Endothelial cell of umbilical vein (primary cell): Measurements from ENCODE around the gene BCOR. TPM values are rescaled to one million over a fixed set of nuclear protein-coding genes. Genes with fewer than 3 reads are reported as not detected.

Experiments
- BruUV-seq: library from RNA; stranded (reverse); fragments of 400-500 nt; replicated peaks from 2 replicates; lab custom pipeline; 2021; lab: Mats Ljungman, UMichigan
- CTCF ChIA-PET: fragments of 300-600, 350-600 bp; sonication (Branson Sonifier 250); formaldehyde crosslinking; loops from one replicate; lab custom pipeline; 2021; ENCODE audit warnings: antibody characterized with exemption, inconsistent platforms; lab: Charles Lee
- POLR2A ChIA-PET: fragments of 300-600, 350-600 bp; sonication (Branson Sonifier 250); formaldehyde crosslinking; loops from one replicate; lab custom pipeline; 2021; ENCODE audit warnings: antibody characterized with exemption, inconsistent platforms; lab: Charles Lee
- DNase-seq: peaks from one replicate; pipeline ENCODE4 v3.0.0-alpha.2; 2011; ENCODE audit warnings: low read depth, low spot score
- FAIRE-seq: peaks from 2 replicates; lab custom pipeline; 2011; peaks lifted over from hg19 to GRCh38; lab: Jason Lieb, UNC
- H2AFZ ChIP-seq: 2 replicates; pipeline ENCODE4 v1.6.0; 2012; ENCODE audit warnings: low read depth, low read length, control low read depth, inconsistent platforms
- H3K27ac ChIP-seq: 2 replicates; pipeline ENCODE4 v1.5.1; 2011; ENCODE audit warnings: low read depth, mild to moderate bottlenecking, control low read depth, low read length, moderate library complexity; ENCODE audit not compliant: insufficient read depth
- H3K27me3 ChIP-seq, 2 experiments: 2 replicates each; pipeline versions ENCODE4 v1.6.0 to v1.6.1; 2011; ENCODE audit warnings: low read length in 2 of 2, mixed read lengths in 1 of 2; ENCODE audit not compliant: control insufficient read depth in 2 of 2, insufficient read depth in 2 of 2
- H3K36me3 ChIP-seq, 2 experiments: 2 replicates in 1 of 2; 3 replicates in 1 of 2; pipeline ENCODE4 v1.5.1; 2011; ENCODE audit warnings: low read length in 2 of 2, mild to moderate bottlenecking in 1 of 2, moderate library complexity in 1 of 2; ENCODE audit not compliant: control insufficient read depth in 2 of 2, insufficient read depth in 2 of 2; ENCODE audit errors: extremely low read depth in 1 of 2
- H3K4me1 ChIP-seq: 3 replicates; pipeline ENCODE4 v1.5.1; 2011; ENCODE audit warnings: mild to moderate bottlenecking, low read length; ENCODE audit not compliant: control insufficient read depth, insufficient read depth; ENCODE audit errors: extremely low read depth
- H3K4me2 ChIP-seq: 2 replicates; pipeline ENCODE4 v1.6.1; 2011; ENCODE audit warnings: low read length, control low read depth, mixed read lengths; ENCODE audit not compliant: insufficient read depth
- H3K4me3 ChIP-seq, 3 experiments: fragments of 200-600 bp in 1 of 3; sonication (generic), shearing (Covaris generic) in 1 of 3; replicated peaks in 1 of 3; 2 replicates each; pipeline ENCODE4 v1.5.1; 2011 to 2016; ENCODE audit warnings: control low read depth in 3 of 3, low read length in 3 of 3, mild to moderate bottlenecking in 2 of 3, inconsistent platforms in 1 of 3, low read depth in 1 of 3, moderate library complexity in 1 of 3; ENCODE audit not compliant: insufficient read depth in 1 of 3
- H3K79me2 ChIP-seq: 2 replicates; pipeline ENCODE4 v1.6.0; 2012; ENCODE audit warnings: low read length, inconsistent platforms; ENCODE audit not compliant: control insufficient read depth, insufficient read depth
- H3K9ac ChIP-seq: replicated peaks from 2 replicates; pipeline ENCODE3; 2011; ENCODE audit warnings: low read length, control low read depth; ENCODE audit not compliant: insufficient read depth; ENCODE audit errors: extremely low read depth
- H3K9me1 ChIP-seq: replicated peaks from 3 replicates; pipeline ENCODE4 v1.6.0; 2011; ENCODE audit warnings: mild to moderate bottlenecking, low read length; ENCODE audit not compliant: control insufficient read depth, insufficient read depth; ENCODE audit errors: extremely low read depth
- H3K9me3 ChIP-seq: replicated peaks from 2 replicates; pipeline ENCODE4 v1.5.1; 2012; ENCODE audit warnings: low read length, inconsistent platforms; ENCODE audit not compliant: control insufficient read depth, insufficient read depth
- H4K20me1 ChIP-seq: replicated peaks from 2 replicates; pipeline ENCODE3; 2011; ENCODE audit warnings: mild to moderate bottlenecking, low read length; ENCODE audit not compliant: control insufficient read depth, insufficient read depth; ENCODE audit errors: extremely low read depth
- CTCF ChIP-seq, 2 donors: IDR thresholded peaks; 1 replicate in 1 of 2; 2 replicates in 1 of 2; pipeline ENCODE4 v1.5.1; 2011; ENCODE audit warnings: low read length in 2 of 2, mild to moderate bottlenecking in 2 of 2, moderate library complexity in 2 of 2, control low read depth in 1 of 2, inconsistent platforms in 1 of 2, low read depth in 1 of 2; ENCODE audit not compliant: insufficient read depth in 1 of 2; ENCODE audit errors: extremely low read depth in 1 of 2
- EZH2 ChIP-seq: IDR thresholded peaks from 2 replicates; pipeline ENCODE4 v1.6.1; 2012; ENCODE audit warnings: borderline replicate concordance, low read depth, mild to moderate bottlenecking, moderate library complexity, low read length, inconsistent platforms; ENCODE audit not compliant: severe bottlenecking
- FOS ChIP-seq: IDR thresholded peaks from 2 replicates; pipeline ENCODE4 v1.6.1; 2011; ENCODE audit warnings: mild to moderate bottlenecking, low read length, moderate library complexity, borderline replicate concordance; ENCODE audit not compliant: insufficient read depth
- GATA2 ChIP-seq: IDR thresholded peaks from 2 replicates; pipeline ENCODE4 v1.7.0; 2011; ENCODE audit warnings: low read depth, mild to moderate bottlenecking, moderate library complexity, mixed read lengths, low read length; ENCODE audit not compliant: insufficient read length, insufficient read depth
- JUN ChIP-seq: IDR thresholded peaks from 2 replicates; pipeline ENCODE4 v1.6.1; 2011; ENCODE audit warnings: borderline replicate concordance, low read depth; ENCODE audit not compliant: insufficient read length, insufficient read depth
- MAX ChIP-seq: IDR thresholded peaks from 2 replicates; pipeline ENCODE4 v1.6.1; 2011; ENCODE audit not compliant: insufficient read depth, insufficient read length
- MYC ChIP-seq: IDR thresholded peaks from one replicate; pipeline ENCODE4 v1.6.1; 2011; ENCODE audit warnings: mild to moderate bottlenecking, low read depth, low read length
- dilution Hi-C: fragments of 300-500 bp; cut with MboI; formaldehyde crosslinking; loops from one replicate; pipeline ENCODE4 v1.15.0; 2019; ENCODE audit warnings: low sequenced_read_pairs; ENCODE audit not compliant: extremely low pct_ligation_motif_present
- intact Hi-C: fragments of 100-400 bp; cut with micrococcal nuclease; formaldehyde crosslinking; loops from one replicate; pipeline ENCODE4 v1.10.0; 2022
- polyA plus RNA-seq, 4 experiments: library from polyadenylated mRNA; depleted of rRNA in 3 of 4; stranded (reverse) in 3 of 4; unstranded in 1 of 4; fragments of >200 nt; gene quantifications; 2 replicates each; pipeline versions ENCODE4 v1.2.1 to v1.2.3, GENCODE V29; 2011 to 2012; ENCODE audit warnings: missing spikeins in 1 of 4
- total RNA-seq: library from RNA; stranded (reverse); gene quantifications from 2 replicates; pipeline ENCODE4 v1.2.3, GENCODE V29; 2021

BCOR gene
- total and polyA plus RNA-seq, 2 donors (not counting 3 experiments of a cell fraction or from before 2014, with no cell fraction given) = 10.1 to 24.2 TPM

DNA sequence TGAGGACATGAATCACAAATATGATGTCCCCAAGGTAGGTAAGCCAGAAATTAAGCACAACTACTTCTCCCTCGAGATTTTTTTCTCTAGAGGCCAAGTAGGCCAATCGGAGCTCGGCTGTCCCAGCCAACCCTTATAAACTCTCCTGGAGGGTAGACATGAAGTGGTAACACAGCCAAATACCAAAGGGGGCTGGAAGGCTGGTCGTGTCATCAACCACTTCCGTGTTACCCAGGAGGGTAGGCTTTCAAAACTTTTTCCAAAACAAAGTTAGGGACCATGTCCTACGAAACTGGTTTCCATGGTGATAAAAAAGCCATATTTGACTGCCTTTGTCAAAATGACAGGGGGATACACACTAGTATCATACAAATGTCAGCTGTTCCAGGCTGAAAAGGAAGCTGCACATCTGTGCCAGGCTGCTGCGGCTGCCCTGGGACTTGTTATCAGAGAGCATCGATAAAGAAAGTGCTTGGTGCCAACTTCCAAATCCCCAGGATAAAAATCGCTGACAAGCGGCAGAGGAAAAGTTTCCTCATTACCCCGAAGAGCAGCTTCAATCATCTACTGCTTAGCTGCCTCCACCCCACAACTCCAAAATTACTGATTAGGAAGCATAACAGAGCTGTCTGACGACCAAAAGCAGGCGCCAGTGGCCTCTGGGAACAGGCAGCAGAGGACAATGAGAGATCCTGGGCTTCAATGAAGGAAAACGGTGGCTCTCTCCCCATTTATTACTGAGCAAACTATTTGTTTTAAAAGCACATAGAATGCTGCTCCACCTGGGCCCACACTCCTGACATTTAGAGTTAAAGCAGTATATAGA, 20.8 kb downstream of the BCOR start:
- H3K9me1 ChIP-seq = no peaks in the 10 kb centered on the region
- TF ChIP-seq JUN (no peak), FOS (no peak), EZH2 (no peak), MAX (no peak)
- intact Hi-C loops (no loop called here), dilution Hi-C loops (no loop called here)
- FAIRE-seq (peak; percentile 70), DNase-seq (no peak)
- peaks cover 3 to 17% of the 10 kb centered on the region in 2 experiments for H3K36me3 ChIP-seq
- H3K27me3 ChIP-seq = no peaks in the 10 kb centered on the region
- no peak overlapping the region for H3K4me3 ChIP-seq
- H3K27ac ChIP-seq = no peak overlapping the region
- ChIA-PET CTCF (no interaction called here), POLR2A (no interaction called here)
- no TSS peak for BruUV-seq
- H3K9ac ChIP-seq = no peak overlapping the region
- H4K20me1 ChIP-seq = no peaks in the 10 kb centered on the region
- no peak overlapping the region for H3K4me2 ChIP-seq
- H3K4me1 ChIP-seq = no peaks in the 10 kb centered on the region
- peaks cover 23% of the 10 kb centered on the region for H3K79me2 ChIP-seq
- H2AFZ ChIP-seq = no peak overlapping the region
- no peaks in the 10 kb centered on the region for H3K9me3 ChIP-seq

- FAIRE-seq = no peak
Observed at GRCh38 chrX:40074959-40075332, 22.8 kb downstream of the BCOR start.

More at GRCh38 chrX:40074959-40075332, 22.8 kb downstream of the BCOR start:
- no peak overlapping the region for H3K9ac ChIP-seq
- DNase-seq = no peak
- no peak overlapping the region for H3K27ac ChIP-seq
- no peaks in the 10 kb centered on the region for H3K27me3 ChIP-seq
- no TSS peak for BruUV-seq
- no peak overlapping the region for H3K4me3 ChIP-seq
- no peaks in the 10 kb centered on the region for H3K4me1 ChIP-seq
- dilution Hi-C loops (no loop called here), intact Hi-C loops (no loop called here)
- H3K4me2 ChIP-seq = no peak overlapping the region
- H3K79me2 ChIP-seq = peaks cover 13% of the 10 kb centered on the region
- no peaks in the 10 kb centered on the region for H3K9me1 ChIP-seq
- TF ChIP-seq FOS (no peak), EZH2 (no peak), CTCF (IDR thresholded peaks at IDR 0.05; ENCODE audit: extremely low read depth in 1 of 2, insufficient read depth in 1 of 2, low read depth in 1 of 2, low read length in 2 of 2) (no peak), GATA2 (no peak), MAX (no peak), MYC (no peak)
- POLR2A ChIA-PET = no interaction called here
- CTCF ChIA-PET = no interaction called here
- H4K20me1 ChIP-seq = no peaks in the 10 kb centered on the region
- H3K9me3 ChIP-seq = no peaks in the 10 kb centered on the region
- H2AFZ ChIP-seq = no peak overlapping the region
- peaks cover 3 to 21% of the 10 kb centered on the region in 2 experiments for H3K36me3 ChIP-seq
